CD1c-positive myeloid dendritic cell (primary cell): ENCODE data around the gene CNBD2.
"Not testable (repeated sequence)": the region's sequence is repeated elsewhere in the genome, so short reads cannot be mapped to it uniquely, and the experiment has no call there.

Source experiments
- DNase-seq: peaks from one replicate; pipeline ENCODE4 v3.0.0-alpha.2; 2016; ENCODE audit errors: extremely low spot score

The CNBD2 gene

DNA sequence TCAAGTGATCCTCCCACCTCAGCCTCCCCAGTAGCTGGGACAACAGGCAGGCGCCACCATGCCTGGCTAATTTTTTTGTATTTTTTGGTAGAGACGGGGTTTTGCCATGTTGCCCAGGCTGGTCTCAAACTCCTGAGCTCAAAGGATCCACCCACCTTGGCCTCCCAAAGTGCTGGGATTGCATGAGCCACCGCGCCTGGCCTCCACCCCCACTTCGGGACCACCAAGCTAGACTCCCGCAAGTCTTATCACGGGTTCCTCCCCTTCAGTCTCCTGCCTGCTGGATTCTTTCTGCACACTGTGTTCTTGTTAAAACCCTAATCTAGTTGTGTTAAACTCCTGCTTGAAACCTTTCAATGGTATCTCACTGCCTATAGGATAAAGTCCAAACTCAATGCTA lies 57.7 kb downstream of the CNBD2 start:
- DNase-seq: not testable (repeated sequence)

DNA sequence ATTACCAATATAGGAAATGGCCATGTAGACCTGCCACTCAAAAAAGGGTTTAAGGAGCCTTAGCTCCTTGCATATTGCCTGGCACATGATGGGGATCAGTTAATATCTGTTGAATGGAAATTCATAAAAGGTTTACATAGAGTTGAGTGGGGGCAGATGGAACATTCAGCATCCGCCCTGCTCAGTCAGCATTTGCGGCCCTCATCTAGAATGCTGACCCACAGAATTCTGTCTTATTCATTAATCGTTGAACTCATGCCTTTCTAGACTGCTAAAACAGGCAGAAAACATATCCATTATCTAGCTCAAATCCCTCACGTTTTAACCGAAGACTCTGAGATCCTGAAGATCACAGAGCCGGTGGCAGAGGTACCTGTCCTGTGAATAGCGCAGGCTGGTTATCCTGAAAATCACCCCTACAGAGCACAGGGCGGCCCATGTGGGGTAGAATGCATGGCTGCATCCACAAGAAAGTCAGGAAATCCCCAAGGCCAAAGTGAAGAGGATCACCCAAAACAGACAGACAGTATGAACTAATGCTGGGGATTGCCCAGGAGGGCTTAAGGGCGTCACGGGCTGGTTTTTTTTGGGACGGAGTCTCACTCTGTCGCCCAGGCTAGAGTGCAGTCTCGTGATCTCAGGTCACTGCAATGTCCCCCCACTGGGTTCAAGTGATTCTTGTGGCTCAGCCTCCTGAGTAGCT lies 59.9 kb downstream of the CNBD2 start:
- DNase-seq: no peak

DNA sequence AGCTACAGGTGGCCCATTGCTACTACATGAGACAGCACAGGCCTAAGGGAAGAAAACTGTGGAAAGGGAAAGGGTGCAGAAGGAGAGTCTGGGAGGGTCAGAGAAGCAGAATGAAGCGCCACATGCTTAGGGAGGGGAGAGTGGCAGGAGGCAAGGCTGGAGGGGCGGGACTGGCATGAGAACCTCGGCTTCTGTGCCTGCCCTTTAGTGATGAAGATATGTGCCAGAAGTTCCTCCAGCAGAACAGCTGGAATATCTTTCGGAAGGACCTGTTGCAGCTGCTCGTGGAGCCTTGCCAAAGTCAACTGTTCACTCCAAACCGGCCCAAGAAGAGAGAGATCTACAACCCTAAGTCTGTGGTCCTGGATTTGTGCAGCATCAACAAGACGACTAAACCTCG lies 61.8 kb downstream of the CNBD2 start:
- DNase-seq: no peak

DNA sequence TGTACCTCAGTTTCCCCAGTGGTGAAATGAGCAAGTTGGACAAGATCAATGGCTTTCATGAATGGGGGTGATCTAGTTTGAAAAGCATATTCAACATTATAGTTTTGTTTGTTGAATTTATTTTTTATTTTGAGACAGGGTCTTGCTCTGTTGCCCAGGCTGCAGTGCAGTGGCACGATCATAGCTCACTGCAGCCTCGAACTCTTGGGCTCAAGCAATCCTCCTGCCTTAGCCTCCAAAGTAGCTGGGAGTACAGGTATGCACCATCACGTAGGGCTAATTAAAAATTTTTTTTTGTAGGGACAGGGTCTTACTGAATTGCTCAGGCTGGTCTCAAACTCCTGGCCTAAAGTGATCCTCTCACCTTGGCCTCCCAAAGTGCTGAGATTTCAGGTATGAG lies 63.4 kb downstream of the CNBD2 start:
- no peak for DNase-seq

DNA sequence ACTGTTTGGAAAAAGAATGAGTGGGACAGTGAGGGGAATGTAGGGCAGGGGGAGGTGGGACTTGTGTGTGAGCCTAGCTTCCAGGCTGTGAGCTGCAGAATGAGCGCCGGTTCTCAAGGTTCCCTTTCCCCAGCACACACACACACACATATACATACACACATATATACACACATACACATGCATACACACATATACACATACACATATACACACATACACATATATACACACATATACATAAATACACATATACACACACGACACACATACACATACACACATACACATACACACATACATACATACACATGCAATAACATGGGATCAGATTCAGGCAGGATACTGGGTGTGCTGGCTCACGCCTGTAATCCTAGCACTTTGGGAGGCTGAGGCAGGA lies 66.5 kb downstream of the CNBD2 start:
- DNase-seq: no peak

DNA sequence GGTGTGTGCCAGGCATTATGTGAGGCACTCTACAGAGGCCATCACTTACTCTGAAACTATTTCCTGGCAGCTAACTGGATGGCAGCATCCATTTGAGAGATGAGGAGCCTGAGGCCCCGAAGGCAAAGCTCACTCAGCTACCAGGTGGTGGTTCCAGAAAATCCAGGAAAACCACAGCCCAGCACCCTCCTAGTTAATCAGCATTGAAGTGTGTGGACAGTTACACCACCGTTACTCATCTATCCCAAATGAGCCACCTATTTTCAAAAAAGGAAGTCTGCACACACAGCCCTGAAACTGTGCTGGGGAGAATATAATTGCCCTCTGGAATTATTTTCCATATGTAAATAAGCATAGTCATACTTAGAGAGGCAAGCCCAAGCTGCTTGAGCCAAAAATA lies 67.4 kb downstream of the CNBD2 start:
- DNase-seq: no peak

DNA sequence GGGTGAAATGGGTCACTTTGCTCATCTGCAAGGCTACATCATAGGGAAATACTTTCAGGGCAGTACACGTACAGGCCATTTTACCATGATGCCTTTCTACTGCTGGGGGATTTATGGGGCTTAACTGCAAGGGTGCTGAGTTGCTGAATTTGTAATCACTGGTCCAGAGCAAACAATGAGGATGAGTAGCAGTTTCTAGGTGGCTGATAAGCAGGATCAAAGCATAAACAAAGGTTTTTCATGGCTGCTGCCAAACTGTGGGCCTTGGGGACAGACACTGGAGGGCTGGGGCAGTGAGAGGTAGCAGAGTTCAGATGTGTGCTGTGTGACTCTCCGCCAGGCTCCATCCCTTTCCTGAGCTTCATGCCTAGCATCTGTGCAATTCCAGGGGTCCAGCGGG lies 68.3 kb downstream of the CNBD2 start:
- no peak for DNase-seq

DNA sequence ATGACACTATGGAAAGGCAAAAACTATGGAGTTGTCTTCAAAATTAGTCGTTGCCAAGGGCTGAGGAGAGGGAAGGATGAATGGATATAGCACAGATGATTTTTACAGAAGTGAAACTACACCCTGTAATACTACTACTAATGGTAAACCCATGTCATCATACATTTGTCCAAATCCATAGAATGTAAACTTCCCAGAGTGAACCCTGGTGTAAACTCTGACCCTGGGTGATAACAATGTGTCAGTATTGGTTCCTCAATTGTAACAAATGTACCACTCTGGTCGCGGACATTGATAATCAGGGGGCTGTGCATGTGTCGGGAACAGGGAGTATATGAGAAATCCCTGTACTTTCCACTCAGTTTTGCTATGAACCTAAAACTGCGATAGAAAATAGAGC lies 72.2 kb downstream of the CNBD2 start:
- peak; percentile 45 for DNase-seq

DNA sequence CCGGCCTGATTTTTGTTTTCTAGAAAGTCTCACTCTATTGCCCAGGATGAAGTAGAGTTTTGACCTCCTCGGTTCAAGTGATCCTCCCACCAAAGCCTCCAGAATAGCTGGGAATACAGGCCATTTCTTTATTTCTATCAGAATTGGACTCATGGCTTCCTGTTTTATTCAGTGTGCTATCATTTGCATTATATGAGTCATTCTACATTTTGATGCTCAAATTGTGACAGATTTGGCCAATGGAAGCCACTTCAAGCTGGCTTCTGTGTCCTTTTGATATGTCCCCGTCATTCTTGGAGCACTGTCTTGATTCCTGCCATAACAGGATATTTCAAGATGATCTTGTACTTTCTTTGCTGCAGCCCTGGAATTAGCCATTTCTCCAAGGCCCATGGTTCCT lies 75.1 kb downstream of the CNBD2 start:
- DNase-seq: peak; percentile 20

DNA sequence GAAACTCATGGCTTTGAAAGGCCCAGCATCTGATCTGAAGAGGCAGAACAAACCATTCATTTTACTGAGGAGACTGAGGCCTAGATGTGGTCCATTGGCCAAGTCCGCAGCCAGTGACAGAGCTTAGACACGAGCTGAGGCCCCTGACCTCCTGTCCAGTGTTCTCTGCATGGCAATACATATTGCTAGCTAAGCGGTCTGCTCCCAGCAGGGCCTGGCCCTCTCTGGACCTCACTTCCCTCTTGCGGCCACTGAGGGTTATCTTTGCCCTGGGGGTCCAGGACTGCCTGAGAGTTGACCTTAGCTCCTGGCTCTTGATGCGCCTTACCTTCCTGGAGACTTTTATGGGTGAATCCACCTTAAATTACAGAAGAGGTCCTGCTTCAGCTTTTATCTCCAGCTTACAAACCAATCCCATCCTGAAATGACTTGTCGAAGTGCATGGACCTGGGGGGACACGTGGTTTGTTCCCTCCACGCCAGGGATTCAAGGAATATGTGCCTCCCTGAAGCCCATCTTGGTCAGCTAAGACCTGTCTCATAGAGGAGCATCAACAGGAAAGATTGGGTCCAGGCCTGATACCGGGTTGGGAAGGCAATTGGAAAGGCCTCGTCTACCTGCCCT lies 75.6 kb downstream of the CNBD2 start:
- DNase-seq: no peak

DNA sequence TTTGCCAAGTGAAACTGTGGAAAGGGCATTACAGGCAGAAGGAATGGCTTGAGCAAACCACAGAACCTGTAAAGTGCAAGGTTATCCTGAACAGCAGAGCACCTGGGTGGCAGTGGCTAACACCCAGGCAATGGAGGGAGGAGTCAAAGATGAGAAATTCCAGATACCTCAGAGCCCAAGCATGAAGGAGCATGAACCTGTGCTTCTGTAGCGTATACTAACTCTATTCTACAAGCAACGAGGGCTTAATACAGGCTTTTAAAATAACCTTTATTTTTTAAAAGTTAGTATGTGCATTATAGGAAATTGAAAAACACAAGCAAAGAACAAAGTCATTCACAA lies 77.0 kb downstream of the CNBD2 start:
- DNase-seq: no peak

DNA sequence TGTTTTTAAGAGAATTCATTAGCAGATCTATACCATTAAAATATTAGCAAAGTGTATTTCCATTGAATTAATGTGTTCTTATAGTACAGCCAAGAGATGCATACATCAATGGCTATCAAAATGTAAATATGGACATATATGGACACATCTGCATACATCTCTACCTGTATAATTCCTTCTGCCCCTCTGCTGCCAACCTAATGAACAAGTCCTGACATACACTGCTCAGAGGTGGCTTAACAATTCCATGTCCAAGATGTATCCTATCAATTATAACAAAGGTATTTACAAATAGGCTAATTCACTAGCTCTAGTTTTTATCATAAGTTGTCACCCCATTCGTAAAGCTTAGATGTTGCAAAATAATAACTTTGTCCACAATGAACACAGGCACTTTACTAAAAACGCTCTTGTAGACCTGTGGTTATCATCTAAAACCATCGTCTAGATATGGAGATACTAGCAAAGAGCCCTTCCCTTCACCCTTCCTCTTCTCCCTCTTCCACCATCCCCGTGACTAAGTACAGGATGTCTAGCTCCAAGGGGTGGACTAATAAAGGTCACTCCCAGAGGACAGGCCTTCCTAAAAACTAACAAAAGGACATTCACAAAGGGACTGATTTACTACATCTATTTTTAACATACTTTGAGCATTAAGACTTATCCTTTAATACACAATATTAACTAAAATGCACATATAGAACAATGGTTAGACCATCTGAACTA lies 77.8 kb downstream of the CNBD2 start:
- DNase-seq: not testable (repeated sequence)

DNA sequence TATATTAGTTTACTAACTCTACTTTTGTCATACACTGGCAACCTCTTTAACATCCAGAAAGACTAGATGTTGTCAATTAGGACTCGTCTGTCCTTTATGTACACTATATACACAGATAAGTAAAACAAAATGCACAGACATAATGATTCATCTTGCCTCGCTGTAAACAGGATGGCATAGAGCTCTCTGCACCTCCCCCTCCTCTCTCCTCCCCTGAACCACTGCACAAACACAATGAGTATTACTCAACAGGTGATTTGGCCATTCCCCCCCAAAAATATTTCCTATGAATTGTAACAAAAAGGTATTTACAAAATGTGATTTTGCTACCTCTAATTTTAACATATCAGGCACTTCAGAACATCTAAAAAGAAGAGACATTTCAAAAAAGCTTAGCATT lies 81.0 kb downstream of the CNBD2 start:
- not testable (repeated sequence) for DNase-seq

DNA sequence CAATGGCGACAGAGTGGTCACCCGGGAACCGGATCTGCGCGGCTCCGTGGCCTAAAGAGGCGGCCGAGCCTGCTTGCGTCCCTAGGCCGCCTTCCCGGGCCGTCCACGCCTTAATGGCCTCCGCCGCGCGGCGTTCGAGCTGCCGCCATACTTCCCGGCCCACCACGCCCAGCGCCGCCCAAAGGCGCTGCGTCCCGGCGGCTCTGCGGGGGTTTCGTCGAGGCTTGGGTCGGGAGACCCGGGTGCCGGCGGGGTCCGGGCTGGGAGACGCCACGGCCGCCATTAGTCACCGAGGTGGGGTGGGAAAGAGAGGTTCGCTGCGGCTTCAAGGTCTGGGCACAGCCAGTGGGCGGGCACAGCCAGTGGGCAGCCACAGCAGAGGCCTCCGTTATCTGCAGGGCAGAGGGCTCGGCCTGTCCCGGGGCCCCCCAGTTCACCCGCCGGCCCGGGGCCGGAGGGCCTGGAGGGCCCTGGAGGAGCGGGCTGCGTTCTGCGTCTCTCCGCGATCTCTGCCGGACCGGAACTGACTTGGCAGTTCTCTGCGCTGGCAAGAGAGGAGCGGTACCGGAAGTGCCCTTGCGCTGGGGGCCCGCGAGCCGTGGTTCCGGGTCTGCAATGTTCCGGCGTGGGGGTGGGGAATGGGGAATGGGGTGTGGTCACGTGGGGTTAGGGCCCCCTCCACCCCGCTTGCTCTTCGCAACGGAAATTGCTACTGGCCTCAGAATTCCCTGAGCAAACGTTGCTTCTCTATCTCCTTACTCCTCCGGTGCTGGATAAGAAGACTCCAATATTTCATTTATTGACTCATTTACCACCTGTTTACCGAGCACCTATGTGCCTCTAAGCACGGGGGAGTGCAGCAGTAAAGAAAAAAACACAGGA lies 82.3 kb downstream of the CNBD2 start:
- peak; percentile 86 for DNase-seq

DNA sequence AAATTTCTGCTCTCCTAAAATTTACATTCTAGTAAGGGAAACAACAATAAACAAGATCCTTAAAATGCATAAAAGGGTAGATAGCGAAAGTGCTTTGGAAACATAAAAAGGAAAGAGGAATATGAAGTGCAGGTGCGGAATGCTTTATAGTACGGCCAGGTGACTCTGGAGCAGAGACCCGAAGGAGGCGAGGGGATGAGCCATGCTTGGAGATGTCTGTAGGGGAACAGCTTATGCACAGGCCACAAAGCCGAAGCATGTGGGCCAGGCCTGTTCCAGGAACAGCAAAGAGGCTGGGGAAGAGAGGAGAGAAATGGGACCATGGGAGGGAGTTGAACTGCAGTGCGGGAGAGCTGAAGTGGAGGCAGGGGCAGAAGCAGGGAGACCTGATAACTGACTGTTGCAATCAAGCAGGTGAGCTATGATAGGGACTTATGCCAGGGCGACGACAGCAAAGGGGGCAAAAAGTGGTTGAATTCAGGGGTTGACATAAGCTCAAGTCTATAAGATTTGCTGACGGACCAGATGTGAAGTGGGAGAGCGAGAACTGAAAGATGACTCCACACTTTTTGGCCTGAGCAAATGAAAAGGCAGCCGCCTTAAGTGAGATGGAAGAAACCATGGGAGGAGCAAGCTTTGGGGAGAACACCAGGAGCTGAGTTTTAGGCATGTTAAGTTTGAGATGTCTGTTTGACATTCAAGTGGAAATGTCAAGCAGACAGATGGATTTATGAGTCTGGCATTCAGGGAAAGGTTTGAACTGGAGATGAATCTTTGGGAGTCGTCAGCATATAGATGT lies 83.1 kb downstream of the CNBD2 start:
- no peak for DNase-seq

DNA sequence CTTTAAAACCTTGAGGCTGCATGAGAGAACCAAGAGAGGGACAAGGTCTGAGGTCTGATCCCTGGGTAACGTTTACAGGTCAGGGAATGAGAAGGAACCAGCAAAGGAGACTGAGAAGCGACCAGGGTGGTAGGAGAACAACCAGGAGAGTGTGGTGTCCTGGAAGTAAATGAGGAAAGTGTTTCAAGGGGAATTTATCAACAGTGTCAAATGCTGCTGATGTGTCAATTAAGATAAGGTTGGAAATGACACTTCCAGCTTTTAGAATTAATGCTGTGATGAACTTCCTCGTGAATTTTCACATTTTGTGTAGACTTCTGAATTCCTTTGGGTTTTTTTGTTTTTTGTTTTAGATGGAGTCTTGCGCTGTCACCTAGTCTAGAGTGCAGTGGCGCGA lies 83.7 kb downstream of the CNBD2 start:
- no peak for DNase-seq

DNA sequence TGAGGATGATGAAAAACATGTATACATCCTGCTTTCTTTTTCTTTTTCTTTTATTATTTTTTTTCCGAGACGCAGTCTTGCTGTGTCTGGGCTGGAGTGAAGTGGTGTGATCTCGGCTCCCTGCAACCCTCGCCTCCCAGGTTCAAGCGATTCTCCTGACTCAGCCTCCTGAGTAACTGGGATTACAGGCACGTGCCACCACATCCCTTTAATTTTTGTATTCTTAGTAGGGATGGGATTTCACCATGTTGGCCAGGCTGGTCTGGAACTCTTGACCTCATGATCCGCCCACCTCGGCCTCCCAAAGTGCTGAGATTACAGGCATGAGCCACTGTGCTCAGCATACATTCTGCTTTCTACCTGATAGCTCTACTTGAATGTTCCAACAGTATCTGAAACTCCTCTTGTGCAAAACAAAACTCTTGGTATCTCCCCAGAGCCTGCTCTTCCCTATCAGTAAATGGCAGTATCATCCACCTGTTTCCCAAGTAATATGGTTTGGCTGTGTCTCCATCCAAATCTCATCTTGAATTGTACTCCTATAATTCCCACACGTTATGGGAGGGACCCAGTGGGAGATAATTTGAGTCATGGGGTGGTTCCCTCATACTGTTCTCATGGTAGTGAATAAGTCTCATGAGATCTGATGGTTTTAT lies 85.6 kb downstream of the CNBD2 start:
- not testable (repeated sequence) for DNase-seq

DNA sequence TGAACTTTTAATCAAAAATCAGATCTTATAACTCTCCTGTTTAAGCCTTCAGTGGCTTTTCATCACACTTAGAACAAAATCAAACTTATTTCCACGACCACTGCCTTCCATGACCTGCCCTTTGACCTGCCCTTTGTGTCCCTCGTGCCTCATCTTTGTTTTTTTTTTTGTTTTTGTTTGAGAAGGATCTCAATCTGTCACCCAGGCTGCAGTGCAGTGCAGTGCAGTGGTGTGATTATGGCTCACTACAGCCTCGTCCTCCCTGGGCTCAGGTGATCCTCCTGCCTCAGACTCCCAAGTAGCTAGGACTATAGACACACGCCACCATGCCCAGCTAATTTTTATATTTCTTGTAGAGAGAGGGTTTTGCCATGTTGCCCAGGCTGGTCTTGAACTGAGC lies 86.8 kb downstream of the CNBD2 start:
- DNase-seq: no peak

DNA sequence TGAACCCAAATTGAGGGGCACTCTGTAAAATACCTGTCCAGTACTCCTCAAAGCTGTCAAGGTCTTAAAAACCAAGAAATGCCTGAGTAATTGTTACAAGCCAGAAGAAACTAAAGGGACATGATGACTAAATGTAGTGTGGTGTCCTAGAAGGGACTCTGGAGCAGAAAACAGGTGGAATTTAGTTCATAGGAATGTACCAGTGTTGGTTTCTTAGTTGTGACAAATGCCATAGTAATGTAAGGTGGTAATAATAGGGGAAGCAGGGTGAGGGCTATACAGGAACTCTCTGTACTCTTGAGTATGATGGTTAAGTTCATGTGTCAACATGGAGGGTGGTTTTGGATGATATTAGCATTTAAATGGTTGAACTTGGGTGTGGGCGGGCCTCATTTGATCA lies 92.3 kb downstream of the CNBD2 start:
- no peak for DNase-seq

DNA sequence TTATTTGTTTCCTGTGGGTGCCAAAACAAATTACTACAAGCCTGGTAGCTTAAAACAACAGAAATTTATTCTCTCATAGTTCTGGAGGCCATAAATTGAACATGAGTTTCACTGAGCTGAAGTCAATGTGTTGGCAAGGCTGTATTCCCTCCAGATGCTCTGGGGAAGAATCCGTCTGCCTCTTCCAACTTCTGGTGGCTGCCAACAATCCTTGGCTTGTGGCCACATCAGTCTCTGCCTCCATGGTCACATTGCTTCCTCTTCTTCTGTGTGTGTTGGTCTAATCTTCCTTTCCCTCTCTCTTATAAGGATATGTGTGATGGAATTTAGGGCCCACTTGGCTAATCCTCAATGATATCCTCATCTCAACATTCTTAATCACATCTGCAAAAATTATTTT lies 93.4 kb downstream of the CNBD2 start:
- no peak for DNase-seq

DNA sequence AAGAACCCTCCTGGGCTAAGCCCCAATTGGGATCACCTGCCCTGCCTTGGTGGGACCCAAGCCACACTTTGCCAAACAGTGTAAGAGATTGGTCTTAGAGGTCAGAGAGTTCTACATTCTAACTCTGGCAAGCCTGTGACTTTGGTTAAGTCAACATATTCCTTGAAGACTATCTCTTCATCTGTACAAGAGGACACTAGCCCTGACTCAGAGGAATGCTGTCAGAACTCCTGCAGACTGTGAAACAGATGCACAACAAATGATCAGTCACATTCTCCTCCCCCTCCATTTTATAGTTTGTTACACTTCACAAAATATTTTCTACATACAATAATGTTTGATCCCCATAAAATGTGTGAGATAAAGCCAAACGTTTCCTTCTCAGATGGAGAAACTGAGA lies 94.4 kb downstream of the CNBD2 start:
- DNase-seq: no peak
